GM18505 (cell line): Measurements from ENCODE around the gene ARHGAP22.

Experiments used
- ATAC-seq: cut with Tn5 transposase; IDR thresholded peaks from one replicate; pipeline ENCODE4 v1.9.1; 2021; ENCODE audit not compliant: unreplicated experiment
- POLR2A ChIP-seq: IDR thresholded peaks from 4 replicates; pipeline ENCODE4 v1.6.1; 2011; ENCODE audit warnings: borderline replicate concordance; ENCODE audit not compliant: insufficient read depth, insufficient read length; ENCODE audit errors: extremely low read depth

ARHGAP22 gene

DNA sequence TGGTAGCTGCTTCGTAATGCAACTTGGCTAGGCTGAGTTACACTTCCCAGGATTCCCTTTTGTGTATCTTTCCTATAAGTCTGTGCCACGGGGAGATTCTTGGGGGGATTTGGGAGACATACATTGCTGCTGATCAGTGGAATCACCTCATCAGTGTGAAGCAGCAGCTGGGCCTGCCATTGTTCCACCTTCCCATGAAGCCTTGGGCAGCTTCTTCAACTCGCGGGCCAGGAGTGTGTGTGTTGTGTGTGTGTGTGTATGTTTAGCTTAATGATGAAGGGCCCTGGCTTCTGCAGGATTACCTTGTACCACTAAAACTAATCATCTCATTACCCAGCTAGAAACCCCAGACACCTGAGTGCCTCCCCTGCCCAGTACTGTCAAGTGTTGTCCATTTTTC lies 33.3 kb upstream of the ARHGAP22 start:
- ATAC-seq = no peak
- TF ChIP-seq POLR2A = no peak

DNA sequence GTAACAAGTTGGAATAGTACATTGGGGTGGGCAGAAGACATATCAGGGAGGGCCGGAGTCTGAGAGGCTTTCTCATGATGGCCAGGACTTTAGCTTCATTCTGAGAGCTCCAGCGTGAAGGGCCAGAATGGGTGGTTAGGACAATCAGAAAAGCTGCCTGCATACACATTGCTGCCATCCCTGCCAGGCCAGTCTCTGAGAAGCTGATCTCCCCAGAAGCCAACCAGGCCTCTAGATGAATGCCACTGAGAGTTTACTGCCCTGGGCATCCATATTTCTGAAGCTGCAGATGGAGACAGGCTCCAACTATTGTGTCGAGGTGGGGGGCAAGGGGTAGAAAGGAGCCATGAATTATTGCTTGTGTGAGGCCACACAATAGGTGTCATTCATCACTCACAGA lies 32.0 kb upstream of the ARHGAP22 start:
- TF ChIP-seq POLR2A = no peak
- ATAC-seq = no peak

DNA sequence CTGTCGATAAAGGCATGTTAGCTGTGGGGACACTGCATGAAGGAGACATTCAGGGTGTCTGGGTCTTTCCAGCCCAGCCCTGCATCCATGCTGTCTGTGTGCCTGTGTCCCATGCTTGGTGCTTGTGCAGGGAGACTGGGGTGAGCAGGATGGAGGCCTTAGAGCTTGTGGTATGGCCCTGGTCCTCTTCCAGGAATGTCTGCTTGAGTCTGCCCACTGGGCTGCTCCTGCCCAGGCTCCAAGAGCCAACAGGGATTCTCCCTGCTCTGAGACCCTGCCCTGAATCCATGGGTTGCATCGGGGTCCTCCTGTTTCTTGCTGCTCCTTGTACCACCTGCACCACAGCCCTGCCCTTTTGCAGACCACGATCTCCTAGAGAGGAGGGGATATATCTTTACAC lies 31.4 kb upstream of the ARHGAP22 start:
- no peak for ATAC-seq
- no peak for TF ChIP-seq POLR2A

DNA sequence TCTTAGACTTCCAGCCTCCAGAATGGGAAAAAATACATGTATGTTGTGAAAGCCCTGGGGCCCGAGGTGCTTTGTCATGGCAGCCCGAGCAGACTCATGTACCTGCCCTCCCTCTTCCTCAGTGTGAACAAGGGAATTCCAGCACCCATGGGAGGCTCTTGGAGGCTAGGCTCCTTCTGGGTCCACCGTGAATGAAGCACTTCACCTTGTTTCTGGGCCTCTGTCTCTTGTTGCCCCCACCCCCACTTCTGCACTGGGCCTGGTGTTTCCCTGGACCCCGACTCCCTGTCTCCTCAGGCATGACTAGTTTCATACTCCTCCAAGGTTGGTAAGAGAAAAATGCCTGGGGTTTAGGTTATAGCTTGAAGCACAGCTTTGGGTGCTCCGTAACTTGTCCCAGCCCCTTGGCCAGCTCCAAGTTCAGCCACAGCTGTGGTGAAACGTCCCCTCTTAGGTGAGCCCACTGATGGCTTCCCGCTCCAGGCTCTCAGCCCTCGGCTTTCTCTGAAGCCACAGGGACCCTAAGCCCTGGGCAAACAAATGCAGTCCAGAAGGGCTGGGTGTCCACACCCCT lies 30.2 kb upstream of the ARHGAP22 start:
- TF ChIP-seq POLR2A = no peak

DNA sequence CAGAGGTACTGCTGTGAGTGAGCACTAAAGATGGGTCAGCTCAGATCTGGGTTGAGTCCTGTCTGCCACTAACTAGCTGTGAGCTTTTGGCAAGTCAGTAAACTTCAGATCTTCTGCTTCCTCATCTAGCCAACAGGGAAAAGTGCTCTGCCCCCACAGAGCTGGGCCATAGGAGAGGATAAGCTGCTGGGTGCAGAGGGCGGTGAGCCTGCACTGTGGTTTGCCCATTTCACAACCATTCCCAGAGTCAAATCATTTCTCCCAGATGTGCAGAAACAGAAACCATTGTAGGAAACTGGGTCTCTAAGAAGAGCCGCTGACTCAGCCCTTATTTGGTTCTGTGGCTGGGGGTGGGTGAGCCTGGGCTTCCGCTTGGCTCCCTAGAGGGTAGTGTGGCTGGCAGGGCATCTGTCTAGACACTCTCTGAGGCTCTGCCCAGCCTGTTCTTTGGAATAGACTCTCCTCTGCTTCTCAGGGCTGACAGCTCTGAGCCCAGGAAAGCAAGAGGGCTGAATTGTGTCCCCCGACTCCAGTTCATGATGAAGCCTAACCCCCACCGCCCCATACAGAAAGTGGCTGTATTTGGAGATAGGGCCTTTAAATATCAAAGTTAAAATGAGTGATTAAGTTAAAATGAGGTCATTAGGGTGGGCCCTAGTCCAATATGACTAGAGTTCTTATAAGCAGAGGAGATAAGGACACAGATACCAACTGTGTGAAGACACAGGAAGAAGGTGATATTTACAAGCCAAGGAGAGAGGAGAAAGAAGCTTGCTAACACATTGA lies 29.5 kb upstream of the ARHGAP22 start:
- TF ChIP-seq POLR2A = no peak
- peak; percentile 86 for ATAC-seq

More for the DNA sequence above, 30.2 kb upstream of the ARHGAP22 start:
- no peak for ATAC-seq

DNA sequence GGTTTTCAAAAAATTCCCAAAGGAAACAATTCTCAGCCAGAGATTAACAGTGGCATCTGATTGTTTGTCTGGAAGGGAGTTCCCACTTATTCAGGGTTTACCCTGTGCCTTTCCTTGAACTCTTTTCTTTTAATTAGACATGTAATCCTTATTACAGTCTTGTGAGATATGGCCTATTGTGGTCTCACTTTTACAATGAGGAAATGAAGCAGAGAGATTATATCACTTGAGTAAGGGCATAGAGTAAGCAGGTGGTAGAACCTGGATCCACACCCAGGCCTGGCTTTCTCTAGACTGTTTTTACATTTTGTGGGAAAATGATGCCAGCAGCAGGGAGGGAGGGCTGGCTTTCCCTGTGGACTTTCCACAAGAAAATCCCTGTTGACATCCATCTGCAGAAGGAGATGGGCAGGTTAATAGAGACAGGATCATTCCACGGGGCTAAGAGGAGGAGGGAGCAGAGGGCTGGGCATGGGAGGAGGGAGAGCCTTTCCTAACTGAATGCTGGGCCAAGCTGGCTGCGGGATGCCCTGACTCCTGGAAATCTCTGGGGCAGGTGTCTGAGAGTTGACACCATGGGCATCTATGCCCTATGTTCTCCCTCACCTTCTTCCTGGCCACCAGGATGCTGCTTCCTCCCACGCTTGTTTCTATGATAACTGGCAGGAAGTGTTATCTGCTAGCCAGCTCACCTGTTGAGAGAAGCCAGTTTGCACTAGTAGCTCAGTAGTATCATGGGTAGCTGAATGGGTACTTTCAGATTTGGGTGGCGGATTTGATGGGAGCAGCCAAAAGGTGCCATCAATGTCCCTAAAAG lies 28.7 kb upstream of the ARHGAP22 start:
- no peak for TF ChIP-seq POLR2A
- peak; percentile 46 for ATAC-seq

DNA sequence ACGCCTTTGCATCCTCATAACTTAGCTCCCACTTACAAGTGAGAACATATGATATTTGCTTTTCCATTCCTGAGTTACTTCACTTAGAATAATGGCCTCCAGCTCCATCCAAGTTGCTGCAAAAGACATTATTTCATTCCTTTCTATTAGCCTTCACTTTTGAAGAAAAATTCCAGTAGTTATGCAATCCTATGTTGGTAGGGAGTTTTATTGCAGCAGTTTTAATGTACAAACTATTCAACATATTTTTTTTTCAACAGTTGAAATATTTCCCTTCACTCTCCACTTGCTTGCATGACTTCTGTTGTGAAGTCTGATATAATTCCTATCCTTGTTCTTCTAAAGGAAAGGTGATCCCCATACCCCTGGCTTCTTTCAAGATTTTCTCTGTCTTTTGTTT lies 27.3 kb upstream of the ARHGAP22 start:
- TF ChIP-seq POLR2A = no peak

DNA sequence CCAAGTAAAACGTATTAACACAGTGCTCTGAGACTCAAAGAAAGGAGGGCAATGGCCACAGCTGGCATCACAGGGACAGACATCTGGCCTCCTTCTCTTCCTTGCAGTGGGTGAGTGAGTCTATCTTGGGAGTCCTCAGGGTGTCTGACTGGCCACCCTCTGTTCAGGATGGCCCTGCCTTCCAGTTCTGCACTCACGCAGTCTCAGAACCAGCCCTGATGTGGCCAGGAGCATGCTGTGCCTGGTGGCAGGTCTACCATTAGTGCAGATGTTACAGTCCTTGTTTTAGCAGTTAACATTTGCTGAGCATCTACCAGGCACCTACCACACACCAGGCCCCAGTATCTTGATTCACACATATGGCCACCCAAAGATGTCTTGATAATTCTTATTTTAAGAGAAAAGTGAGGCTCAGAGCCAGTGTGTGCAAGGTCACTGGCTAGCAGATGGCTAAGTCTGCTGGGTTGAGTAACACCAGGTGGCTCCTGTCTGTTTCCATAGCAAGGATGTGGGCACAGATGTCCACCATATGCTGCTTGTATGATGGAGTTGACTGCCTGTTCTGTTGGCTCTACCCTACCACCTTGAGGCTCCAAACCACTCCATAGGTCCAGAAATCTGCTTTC lies 23.2 kb upstream of the ARHGAP22 start:
- ATAC-seq = no peak
- TF ChIP-seq POLR2A = no peak

More for the DNA sequence above, 27.3 kb upstream of the ARHGAP22 start:
- no peak for ATAC-seq

DNA sequence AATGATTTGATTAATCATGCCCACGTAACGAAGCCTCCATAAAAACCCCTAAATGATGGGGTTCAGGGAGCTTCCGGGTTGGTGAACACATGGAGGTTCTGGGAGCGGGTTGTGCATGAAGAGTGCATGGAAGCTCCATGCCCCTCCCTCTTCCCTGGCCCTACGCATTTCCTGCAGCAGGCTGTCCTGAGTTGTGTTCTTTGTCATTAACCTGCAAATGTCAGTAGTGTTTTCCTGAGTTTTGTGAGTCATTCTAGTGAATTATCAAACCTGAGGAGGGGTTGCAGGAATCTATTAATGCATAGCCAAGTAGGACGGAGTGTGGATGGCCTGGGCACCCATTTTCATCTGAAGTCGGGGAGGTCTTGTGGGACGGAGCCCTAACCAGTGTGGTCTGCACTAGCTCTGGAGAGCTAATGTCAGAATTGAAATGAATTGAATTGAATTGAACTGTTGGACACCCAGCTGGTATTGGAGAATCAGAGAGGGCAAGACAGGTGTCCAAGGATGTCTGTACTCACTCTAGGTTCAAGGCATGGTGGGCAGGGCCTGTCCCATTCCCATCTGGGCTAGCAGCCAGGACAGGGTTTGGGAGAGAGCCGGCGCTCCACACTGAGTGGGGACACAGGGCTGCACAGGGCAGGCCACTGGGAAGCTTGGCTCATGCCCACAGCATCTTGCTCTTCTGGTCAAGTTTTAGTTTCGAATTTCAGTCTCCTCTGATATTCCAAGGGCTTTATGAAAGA lies 22.3 kb upstream of the ARHGAP22 start:
- no peak for ATAC-seq
- TF ChIP-seq POLR2A = no peak

DNA sequence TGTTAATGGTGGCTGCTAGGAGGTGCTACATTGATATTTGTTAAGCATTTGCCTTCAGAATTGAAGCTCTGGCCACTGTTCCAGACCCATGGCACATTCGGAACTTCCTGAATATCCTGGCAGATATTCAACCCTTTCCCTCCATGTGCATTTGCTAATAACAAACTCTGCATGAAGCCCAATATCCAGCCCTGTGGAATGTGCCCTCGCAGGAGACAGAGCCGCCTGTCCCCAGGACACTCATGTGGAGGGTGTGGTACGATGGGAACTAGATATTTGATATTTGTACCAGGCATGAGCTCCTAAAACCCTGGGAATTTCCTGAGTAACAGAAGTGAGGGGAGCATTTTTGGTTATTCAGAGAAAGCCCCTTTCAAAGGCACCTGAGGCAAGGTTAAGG lies 21.6 kb upstream of the ARHGAP22 start:
- no peak for TF ChIP-seq POLR2A
- no peak for ATAC-seq

DNA sequence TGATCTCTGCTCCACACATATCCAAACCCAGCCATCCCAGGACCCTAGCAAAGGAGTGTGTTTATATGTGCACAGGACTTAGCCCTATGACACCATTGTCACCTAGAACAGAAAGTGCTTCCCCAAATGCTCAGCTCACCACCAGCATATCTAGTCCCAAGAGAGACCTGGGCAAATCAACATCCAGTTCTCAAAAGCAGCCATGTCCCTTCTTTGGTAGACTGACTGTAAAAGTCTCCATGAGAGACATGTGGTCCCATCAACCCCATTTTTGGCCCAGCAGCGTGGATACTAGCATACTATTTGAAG lies 20.9 kb upstream of the ARHGAP22 start:
- TF ChIP-seq POLR2A = no peak
- no peak for ATAC-seq

DNA sequence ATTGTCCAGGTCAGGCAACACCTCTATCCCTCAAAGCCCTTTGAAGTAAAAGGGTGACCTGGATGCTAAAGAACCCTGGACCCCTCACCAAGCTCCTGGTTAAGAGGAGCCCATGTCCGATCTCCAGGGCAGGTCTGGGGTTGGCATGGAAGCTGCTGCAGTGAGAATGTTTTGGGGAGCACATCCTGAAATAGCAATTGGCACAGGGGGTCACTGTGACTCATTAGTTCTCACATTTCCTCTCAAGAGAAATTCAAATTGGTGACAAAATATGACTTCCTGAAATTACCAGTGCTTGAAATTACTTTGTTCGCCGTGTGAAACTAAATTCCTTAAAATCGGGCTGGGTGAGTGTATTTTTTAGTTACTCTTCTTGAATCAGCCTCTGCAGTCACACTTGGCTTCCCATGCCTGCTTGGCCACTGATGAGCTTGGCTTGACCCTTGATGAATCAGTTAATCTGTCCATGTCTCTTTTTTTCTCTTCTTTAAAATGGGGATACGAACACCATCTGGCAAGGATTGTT lies 18.8 kb upstream of the ARHGAP22 start:
- TF ChIP-seq POLR2A = no peak
- no peak for ATAC-seq

DNA sequence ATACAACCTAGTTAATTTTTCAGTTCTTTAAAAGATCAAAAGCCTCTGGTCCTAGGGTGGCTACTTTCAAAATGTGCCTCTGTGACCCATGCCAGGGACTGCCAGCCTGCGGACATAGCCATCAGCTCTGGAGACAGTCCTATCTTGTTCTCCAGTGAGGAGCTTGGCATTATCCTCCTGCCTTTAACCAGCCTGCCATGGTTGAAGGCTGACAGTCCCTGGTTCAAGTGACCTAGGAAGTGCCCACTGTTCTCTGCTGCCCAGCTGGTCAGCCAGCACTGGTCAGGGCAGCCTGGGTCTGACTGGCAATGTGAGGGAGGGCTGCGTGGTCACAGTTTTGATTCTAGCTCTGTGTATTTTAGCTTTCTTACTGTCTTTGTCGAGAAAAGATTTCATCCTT lies 18.1 kb upstream of the ARHGAP22 start:
- no peak for ATAC-seq
- TF ChIP-seq POLR2A = no peak

DNA sequence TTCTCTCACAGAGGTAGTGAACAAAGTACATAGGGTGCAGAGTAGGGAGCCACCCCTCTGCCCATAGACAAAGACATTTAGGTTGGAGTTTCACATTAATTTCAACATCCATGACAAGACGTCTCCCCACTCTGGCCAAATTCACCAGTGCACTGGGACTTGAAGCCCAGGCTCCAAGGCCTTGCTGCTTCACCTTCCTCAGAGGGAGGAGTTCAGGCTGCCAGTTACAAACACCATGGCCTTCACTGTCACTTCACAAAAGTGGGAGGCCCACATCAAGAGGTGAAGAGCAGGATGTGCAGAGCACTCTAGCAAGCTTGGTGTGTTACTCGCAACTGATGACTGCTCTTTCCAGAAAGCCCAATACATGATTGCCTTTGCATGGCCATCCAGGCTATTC lies 15.8 kb upstream of the ARHGAP22 start:
- no peak for TF ChIP-seq POLR2A
- ATAC-seq = no peak

DNA sequence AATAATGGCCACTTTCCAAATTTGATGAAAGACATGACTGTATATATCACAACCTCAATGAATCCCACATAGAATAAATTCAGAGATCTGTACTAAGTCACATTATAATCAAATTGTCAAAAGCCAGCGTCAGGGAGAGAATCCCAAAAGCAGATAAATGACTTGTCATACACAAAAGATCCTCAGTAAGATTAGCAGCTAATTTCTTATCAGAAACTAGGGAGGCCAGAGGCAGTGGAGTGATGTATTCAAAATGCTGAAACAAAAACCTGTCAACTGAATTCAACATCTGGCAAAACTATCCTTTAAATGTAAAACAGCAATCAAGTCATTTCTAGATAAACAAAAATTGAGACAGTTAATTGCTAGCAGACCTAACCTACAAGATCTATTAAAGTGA lies 11.6 kb upstream of the ARHGAP22 start:
- no peak for TF ChIP-seq POLR2A
- no peak for ATAC-seq
